Vagina (tissue), 2 donors: ENCODE results near the gene SYMPK. TPM values are rescaled to one million over a fixed set of nuclear protein-coding genes. Genes with fewer than 3 reads are reported as not detected.
A peak's percentile ranks its signal among the peaks of the same experiment; 100 is the strongest.

ENCODE experiments used
- DNase-seq, 2 donors: peaks; one replicate each; pipeline ENCODE4 v3.0.0-alpha.2; 2017; ENCODE audit errors: extremely low spot score in 2 of 2
- H3K27ac ChIP-seq: fragments of 200-600 bp; sonication (generic); one replicate; pipeline ENCODE4 v1.5.1; 2019
- H3K27me3 ChIP-seq: fragments of 200-600 bp; sonication (generic); one replicate; pipeline ENCODE4 v1.5.1; 2019
- H3K36me3 ChIP-seq, 2 donors: fragments of 200-600 bp; sonication (generic); one replicate each; pipeline ENCODE4 v1.5.1; 2017 to 2019
- H3K4me1 ChIP-seq: fragments of 200-600 bp; sonication (generic); one replicate; pipeline ENCODE4 v1.5.1; 2019
- H3K4me3 ChIP-seq, 2 donors: fragments of 200-600 bp; sonication (generic); 1 replicate in 1 of 2; 2 replicates in 1 of 2; pipeline ENCODE4 v1.5.1; 2016 to 2019
- H3K9me3 ChIP-seq: fragments of 200-600 bp; sonication (generic); one replicate; pipeline ENCODE4 v1.5.1; 2019
- POLR2A ChIP-seq, 2 donors: fragments of 450-650 bp; IDR thresholded peaks; one replicate each; pipeline ENCODE4 v1.6.1; 2017; ENCODE audit warnings: antibody characterized with exemption in 2 of 2, mild to moderate bottlenecking in 2 of 2, moderate library complexity in 2 of 2
- POLR2AphosphoS5 ChIP-seq, 2 donors: sonication (generic); formaldehyde crosslinking; IDR thresholded peaks; one replicate each; pipeline ENCODE4 v1.9.0; 2017; ENCODE audit warnings: antibody characterized with exemption in 2 of 2, mild to moderate bottlenecking in 2 of 2, low read depth in 1 of 2; ENCODE audit not compliant: insufficient read depth in 1 of 2
- intact Hi-C: fragments of 100-400 bp; cut with DNase I; formaldehyde crosslinking; loops from one replicate; pipeline ENCODE4 v1.15.1; 2023
- total RNA-seq: library from RNA; depleted of rRNA; stranded (reverse); fragments of >200 nt; gene quantifications from one replicate; pipeline ENCODE4 v1.2.3, GENCODE V29; 2016
- TF ChIP-seq, protein P1 (sequence below), 3 experiments: fragments of 450-650 bp in 2 of 3; fragments of 200-600 bp in 1 of 3; sonication (generic) in 1 of 3; IDR thresholded peaks; one replicate each; pipeline ENCODE4 v1.5.1; 2017 to 2019; ENCODE audit warnings: antibody characterized with exemption in 3 of 3, mild to moderate bottlenecking in 2 of 3, moderate library complexity in 2 of 3

SYMPK gene
- total RNA-seq, 1 donor from 2014 or later: 43.2 TPM

DNA sequence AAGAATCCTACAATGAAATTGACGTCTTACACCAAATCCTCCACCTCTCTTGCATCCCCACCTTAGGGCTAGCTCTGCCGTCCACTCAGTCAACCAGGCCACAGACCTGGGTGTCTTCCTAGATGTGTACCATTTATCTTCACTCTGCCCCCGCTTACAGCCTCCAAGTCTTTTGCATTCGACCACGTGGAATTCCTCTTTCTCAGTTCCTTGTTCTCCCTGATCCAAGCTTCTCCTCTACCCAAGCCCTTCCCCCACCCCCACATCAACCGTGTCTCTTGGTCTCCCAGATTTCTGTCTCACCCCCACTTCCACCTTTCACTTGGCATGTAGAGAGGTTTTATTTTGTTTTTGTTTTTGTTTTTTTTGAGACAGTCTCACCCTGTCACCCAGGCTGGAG, 69.1 kb downstream of the SYMPK start:
- Histone ChIP-seq H3K36me3 (peaks cover 0 to 21% of the 10 kb centered on the region in 2 donors), H3K9me3 (no peaks in the 10 kb centered on the region), H3K4me3 (no peak overlapping the region), H3K27ac (no peak overlapping the region), H3K4me1 (peaks cover 27% of the 10 kb centered on the region), H3K27me3 (no peaks in the 10 kb centered on the region)
- DNase-seq: no peak
- intact Hi-C loops: no loop called here
- no peak for TF ChIP-seq POLR2AphosphoS5 (IDR thresholded peaks at IDR 0.05; ENCODE audit: insufficient read depth in 1 of 2, low read depth in 1 of 2)
- TF ChIP-seq, protein P1, sequence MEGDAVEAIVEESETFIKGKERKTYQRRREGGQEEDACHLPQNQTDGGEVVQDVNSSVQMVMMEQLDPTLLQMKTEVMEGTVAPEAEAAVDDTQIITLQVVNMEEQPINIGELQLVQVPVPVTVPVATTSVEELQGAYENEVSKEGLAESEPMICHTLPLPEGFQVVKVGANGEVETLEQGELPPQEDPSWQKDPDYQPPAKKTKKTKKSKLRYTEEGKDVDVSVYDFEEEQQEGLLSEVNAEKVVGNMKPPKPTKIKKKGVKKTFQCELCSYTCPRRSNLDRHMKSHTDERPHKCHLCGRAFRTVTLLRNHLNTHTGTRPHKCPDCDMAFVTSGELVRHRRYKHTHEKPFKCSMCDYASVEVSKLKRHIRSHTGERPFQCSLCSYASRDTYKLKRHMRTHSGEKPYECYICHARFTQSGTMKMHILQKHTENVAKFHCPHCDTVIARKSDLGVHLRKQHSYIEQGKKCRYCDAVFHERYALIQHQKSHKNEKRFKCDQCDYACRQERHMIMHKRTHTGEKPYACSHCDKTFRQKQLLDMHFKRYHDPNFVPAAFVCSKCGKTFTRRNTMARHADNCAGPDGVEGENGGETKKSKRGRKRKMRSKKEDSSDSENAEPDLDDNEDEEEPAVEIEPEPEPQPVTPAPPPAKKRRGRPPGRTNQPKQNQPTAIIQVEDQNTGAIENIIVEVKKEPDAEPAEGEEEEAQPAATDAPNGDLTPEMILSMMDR (IDR thresholded peaks at IDR 0.05): no peak
- no peak for TF ChIP-seq POLR2A (IDR thresholded peaks at IDR 0.05)

DNA sequence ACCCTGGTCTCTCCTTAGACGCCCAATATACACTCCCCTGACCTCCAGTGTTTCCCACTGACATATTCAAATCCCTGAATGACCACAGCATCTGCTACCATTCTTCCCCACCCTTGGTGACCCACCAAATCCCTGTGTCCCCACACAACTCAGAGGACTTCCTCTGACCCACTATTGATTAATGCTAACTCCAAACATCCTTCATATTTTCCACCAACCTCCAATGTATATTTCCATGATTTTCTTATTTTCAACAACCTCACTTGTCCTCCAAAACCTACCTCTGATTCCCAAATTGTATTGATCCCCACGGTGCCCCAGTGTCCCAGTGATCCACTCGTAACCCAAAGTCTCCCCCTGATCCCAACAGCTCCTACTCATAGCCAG, 69.8 kb downstream of the SYMPK start:
- no peak for TF ChIP-seq POLR2A (IDR thresholded peaks at IDR 0.05)
- TF ChIP-seq, protein P1 (IDR thresholded peaks at IDR 0.05): no peak
- TF ChIP-seq POLR2AphosphoS5 (IDR thresholded peaks at IDR 0.05; ENCODE audit: insufficient read depth in 1 of 2, low read depth in 1 of 2): no peak
- no peak overlapping the region for H3K27ac ChIP-seq
- intact Hi-C loops: no loop called here

DNA sequence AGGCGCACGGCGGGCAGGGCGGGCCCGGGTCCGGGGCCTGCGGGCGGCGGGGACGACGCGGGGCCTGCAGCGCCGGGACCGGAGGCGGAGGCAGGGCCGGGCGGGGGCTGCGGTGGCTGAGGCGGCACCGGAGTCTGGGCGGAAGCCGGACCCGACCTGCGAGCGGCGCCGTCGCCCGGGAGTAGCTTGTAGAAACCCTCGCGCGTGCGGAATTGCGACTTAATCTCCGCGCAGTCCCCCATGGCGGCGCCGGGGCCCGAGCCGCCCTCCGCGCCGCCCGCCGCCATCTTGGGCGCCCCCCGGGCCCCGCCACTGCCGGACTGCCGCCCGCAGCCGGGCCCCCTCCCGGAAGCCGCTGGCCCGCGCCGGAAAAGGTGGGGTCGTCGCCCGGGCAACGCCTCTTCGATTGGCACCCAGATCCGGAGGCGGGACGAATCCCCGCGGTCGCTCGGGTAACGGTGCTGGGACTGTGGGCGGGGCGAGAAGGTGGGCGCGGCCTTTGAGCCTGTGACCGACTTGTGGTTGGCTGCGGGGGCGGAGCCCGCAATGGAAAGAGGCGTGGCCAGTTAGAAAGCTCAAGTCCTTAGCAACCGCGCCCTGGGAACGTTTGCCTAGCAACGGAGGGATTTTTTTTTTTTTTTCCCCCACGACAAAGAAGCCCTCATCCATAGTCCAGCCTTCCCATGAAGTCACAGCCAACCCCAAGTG, 70.3 kb downstream of the SYMPK start, which contains the start of gene DMWD:
Gene DMWD (minus strand): TSS at position 376 of the 708 bp plus-strand sequence. CDS start 89 bp downstream, at position 287.
- peaks cover 23% of the 10 kb centered on the region for H3K4me1 ChIP-seq
- peak within 1 kb of the TSS; percentile 62 for H3K27ac ChIP-seq
- no peaks in the 10 kb centered on the region for H3K27me3 ChIP-seq
- H3K4me3 ChIP-seq: peak within 1 kb of the TSS; percentile 65 to 82
- DNase-seq: peak in 1 of 2 donors; percentile 98
- TF ChIP-seq, protein P1 (IDR thresholded peaks at IDR 0.05): no peak
- peak; percentile 62 to 69 for TF ChIP-seq POLR2AphosphoS5 (IDR thresholded peaks at IDR 0.05; ENCODE audit: insufficient read depth in 1 of 2, low read depth in 1 of 2)
- TF ChIP-seq POLR2A (IDR thresholded peaks at IDR 0.05): peak in 1 of 2 donors; percentile 69
- H3K36me3 ChIP-seq: peaks cover 0 to 32% of the 10 kb centered on the region in 2 donors
- intact Hi-C loops: no loop called here
- no peaks in the 10 kb centered on the region for H3K9me3 ChIP-seq

More for the DNA sequence above, 69.8 kb downstream of the SYMPK start:
- Histone ChIP-seq H3K27me3 (no peaks in the 10 kb centered on the region), H3K4me1 (peaks cover 23% of the 10 kb centered on the region), H3K9me3 (no peaks in the 10 kb centered on the region), H3K4me3 (peak overlapping the region in 1 of 2 donors; percentile 65), H3K36me3 (peaks cover 0 to 26% of the 10 kb centered on the region in 2 donors)
- DNase-seq: no peak

DNA sequence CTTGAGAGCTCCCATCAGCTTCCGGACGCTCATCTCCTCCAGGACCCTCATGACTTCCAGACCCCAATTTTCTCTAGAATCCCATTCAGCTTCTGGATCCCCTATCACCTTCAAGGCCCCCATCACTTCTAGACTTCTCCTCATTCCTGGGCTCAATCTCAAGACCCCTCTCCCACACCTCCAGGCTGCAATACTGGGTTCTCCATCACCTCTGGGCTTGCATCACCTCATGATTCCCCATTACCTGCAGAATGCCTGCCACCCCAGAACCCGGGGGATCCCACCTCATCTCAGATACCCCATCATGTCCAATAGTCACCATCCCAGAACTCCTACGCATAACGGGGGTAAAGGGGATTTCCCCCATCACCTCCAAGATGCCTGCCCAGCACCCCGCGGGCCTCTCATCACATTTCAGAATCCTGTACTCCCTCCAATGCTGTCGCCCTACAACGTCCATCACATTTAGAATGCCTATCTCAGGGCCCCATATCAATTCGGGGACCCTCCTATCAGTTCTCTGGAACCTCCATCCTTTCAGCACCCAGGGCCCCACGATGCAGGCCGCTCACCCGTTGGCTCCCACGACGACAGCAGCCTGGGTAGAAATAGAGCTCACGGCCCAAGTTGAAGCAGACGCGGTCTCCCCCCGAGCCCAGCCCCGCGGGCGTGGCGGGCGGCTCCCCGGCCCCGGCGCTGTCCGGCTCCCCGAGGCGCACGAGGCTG, 71.0 kb downstream of the SYMPK start:
- peaks cover 23% of the 10 kb centered on the region for H3K4me1 ChIP-seq
- peak overlapping the region; percentile 62 for H3K27ac ChIP-seq
- H3K4me3 ChIP-seq: peak overlapping the region; percentile 65 to 82
- no peaks in the 10 kb centered on the region for H3K9me3 ChIP-seq
- TF ChIP-seq POLR2A (IDR thresholded peaks at IDR 0.05): no peak
- no peak for TF ChIP-seq POLR2AphosphoS5 (IDR thresholded peaks at IDR 0.05; ENCODE audit: insufficient read depth in 1 of 2, low read depth in 1 of 2)
- TF ChIP-seq, protein P1 (IDR thresholded peaks at IDR 0.05): no peak
- H3K36me3 ChIP-seq: peaks cover 0 to 37% of the 10 kb centered on the region in 2 donors
- intact Hi-C loops: no loop called here
- no peaks in the 10 kb centered on the region for H3K27me3 ChIP-seq
- no peak for DNase-seq
